GM12878 (cell line): Measurements from ENCODE around the gene PGF. TPM values are rescaled to one million over a fixed set of nuclear protein-coding genes. Genes with fewer than 3 reads are reported as not detected.

Experiments used
- CEBPB ChIP-seq, 2 experiments: fragments of 150-350 bp in 1 of 2; IDR thresholded peaks; 2 replicates each; pipeline ENCODE4 v1.6.1; 2012 to 2014; ENCODE audit warnings: low read depth in 2 of 2, low read length in 2 of 2, borderline replicate concordance in 1 of 2, inconsistent platforms in 1 of 2
- HSF1 ChIP-seq: fragments of 150-350 bp; IDR thresholded peaks from 2 replicates; pipeline ENCODE4 v1.6.1; 2014; ENCODE audit warnings: mild to moderate bottlenecking, low read depth, low read length
- MAX ChIP-seq: IDR thresholded peaks from 2 replicates; pipeline ENCODE4 v1.6.1; 2012; ENCODE audit warnings: low read depth, low read length, improper control_type of control experiment
- PBX3 ChIP-seq: IDR thresholded peaks from 2 replicates; pipeline ENCODE4 v1.6.1; 2011; ENCODE audit warnings: mild to moderate bottlenecking, low read depth, low read length, moderate library complexity; ENCODE audit not compliant: insufficient replicate concordance
- REST ChIP-seq: IDR thresholded peaks from 2 replicates; pipeline ENCODE4 v1.6.1; 2012; ENCODE audit warnings: mild to moderate bottlenecking, low read depth, low read length
- STAT3 ChIP-seq: IDR thresholded peaks from 2 replicates; pipeline ENCODE4 v1.6.1; 2011; ENCODE audit warnings: low read depth, low read length, improper control_type of control experiment
- ZNF384 ChIP-seq: IDR thresholded peaks from 2 replicates; pipeline ENCODE4 v1.6.1; 2012; ENCODE audit warnings: low read depth, mild to moderate bottlenecking, low read length, improper control_type of control experiment, borderline replicate concordance
- polyA plus RNA-seq, 11 experiments: library from polyadenylated mRNA; depleted of rRNA in 4 of 11; unstranded in 6 of 11; stranded (reverse) in 5 of 11; fragments of >200 nt; fragmentation: Nextera tagmentation in 4 of 11; fragmentation: Illumina TruSeq in 1 of 11; extraction: Ambion mirVana in 4 of 11; extraction: Trizol in 1 of 11; gene quantifications; 1 replicate in 1 of 11; 2 replicates in 10 of 11; pipeline versions ENCODE4 v1.2.1 to v1.2.3, GENCODE V29; 2011 to 2016; ENCODE audit warnings: inconsistent platforms in 2 of 11, missing spikeins in 2 of 11, low read depth in 1 of 11
- total RNA-seq, 4 experiments: library from RNA; depleted of rRNA in 3 of 4; stranded (reverse); fragments of >200 nt in 3 of 4; fragmentation: Illumina TruSeq in 1 of 4; extraction: Trizol in 1 of 4; gene quantifications; 2 replicates each; pipeline versions ENCODE4 v1.2.1 to v1.2.3, GENCODE V29; 2013 to 2021

PGF gene
- total and polyA plus RNA-seq, 10 of the 15 experiments (the other 5 are each of a cell fraction or from before 2014, with no cell fraction given) = 0.11 to 5.5 (median 0.63) TPM

GRCh38 chr14:74921987-74922751 lies 33.2 kb downstream of the PGF start (continued):
- no peak for TF ChIP-seq HSF1
- no peak for TF ChIP-seq CEBPB (IDR thresholded peaks at IDR 0.05; ENCODE audit: borderline replicate concordance in 1 of 2, low read depth in 2 of 2, low read length in 2 of 2)
- no peak for TF ChIP-seq PBX3
- TF ChIP-seq MAX = no peak
- no peak for TF ChIP-seq ZNF384
- no peak for TF ChIP-seq REST
- TF ChIP-seq STAT3 = no peak
